SK-N-SH (cell line): ENCODE results near the gene KCNJ16. TPM values are rescaled to one million over a fixed set of nuclear protein-coding genes. Genes with fewer than 3 reads are reported as not detected.

Experiments
- CTCF ChIA-PET: fragments of 300-600, 350-600 bp; formaldehyde crosslinking; extraction: SDS; loops from one replicate; lab custom pipeline; 2021; lab: Yijun Ruan, JAX
- POLR2A ChIA-PET: fragments of 350-600 bp; sonication (Branson Sonifier 250); formaldehyde crosslinking; extraction: SDS; loops from one replicate; lab custom pipeline; 2020; ENCODE audit warnings: antibody characterized with exemption, inconsistent platforms; lab: Yijun Ruan, JAX
- DNase-seq: peaks from one replicate; pipeline ENCODE4 v3.0.0; 2012
- H2AFZ ChIP-seq: fragments of 200-600 bp; sonication (generic); 2 replicates; pipeline ENCODE4 v1.8.1; 2016; ENCODE audit warnings: antibody characterized with exemption, mild to moderate bottlenecking, low read depth
- H3F3A ChIP-seq: fragments of 200-600 bp; sonication (generic); replicated peaks from 2 replicates; pipeline ENCODE3; 2016; ENCODE audit warnings: antibody characterized with exemption, mild to moderate bottlenecking; ENCODE audit not compliant: insufficient read depth
- H3K27ac ChIP-seq, 2 experiments: fragments of 200-500 bp in 1 of 2; fragments of 200-600 bp in 1 of 2; sonication (Bioruptor generic) in 1 of 2; sonication (generic), shearing (Covaris generic) in 1 of 2; 2 replicates each; pipeline versions ENCODE4 v1.5.1 to v1.6.1; 2014 to 2016; ENCODE audit warnings: low read depth in 2 of 2, inconsistent platforms in 1 of 2, low read length in 1 of 2, mild to moderate bottlenecking in 1 of 2, mixed read lengths in 1 of 2
- H3K27me3 ChIP-seq: fragments of 200-600 bp; sonication (generic), shearing (Covaris generic); 2 replicates; pipeline ENCODE4 v1.6.1; 2016; ENCODE audit warnings: mixed run types; ENCODE audit not compliant: insufficient read depth
- H3K36me3 ChIP-seq, 2 experiments: fragments of 200-500 bp in 1 of 2; fragments of 200-600 bp in 1 of 2; sonication (Bioruptor generic) in 1 of 2; sonication (generic) in 1 of 2; replicated peaks in 1 of 2; 2 replicates each; pipeline versions ENCODE3 to v1.5.1; 2014 to 2016; ENCODE audit warnings: low read length in 1 of 2, mild to moderate bottlenecking in 1 of 2; ENCODE audit not compliant: insufficient read depth in 2 of 2, control insufficient read depth in 1 of 2
- H3K4me1 ChIP-seq, 2 experiments: fragments of 200-500 bp in 1 of 2; fragments of 200-600 bp in 1 of 2; sonication (Bioruptor generic) in 1 of 2; sonication (generic), shearing (Covaris generic) in 1 of 2; 2 replicates each; pipeline versions ENCODE4 v1.5.1 to v1.6.1; 2014 to 2016; ENCODE audit warnings: low read depth in 1 of 2, low read length in 1 of 2, mixed run types in 1 of 2; ENCODE audit not compliant: insufficient read depth in 2 of 2, control insufficient read depth in 1 of 2
- H3K4me2 ChIP-seq: fragments of 200-600 bp; sonication (generic), shearing (Covaris generic); 2 replicates; pipeline ENCODE4 v1.6.1; 2017; ENCODE audit warnings: mixed run types
- H3K4me3 ChIP-seq, 2 experiments: fragments of 200-500 bp in 1 of 2; fragments of 200-600 bp in 1 of 2; sonication (Bioruptor generic) in 1 of 2; sonication (generic), shearing (Covaris generic) in 1 of 2; 2 replicates each; pipeline versions ENCODE4 v1.5.1 to v1.8.1; 2014 to 2016; ENCODE audit warnings: low read depth in 2 of 2, inconsistent platforms in 1 of 2, low read length in 1 of 2, mild to moderate bottlenecking in 1 of 2, mixed read lengths in 1 of 2, moderate library complexity in 1 of 2
- H3K79me2 ChIP-seq: fragments of 200-600 bp; sonication (generic); 2 replicates; pipeline ENCODE4 v1.8.1; 2017; ENCODE audit warnings: mild to moderate bottlenecking; ENCODE audit not compliant: insufficient read depth
- H3K9ac ChIP-seq: fragments of 200-600 bp; sonication (generic); 2 replicates; pipeline ENCODE4 v1.6.1; 2017; ENCODE audit warnings: mixed run types
- H3K9me2 ChIP-seq: fragments of 200-600 bp; sonication (generic); 2 replicates; pipeline ENCODE4 v1.6.1; 2017; ENCODE audit warnings: mixed run types
- H3K9me3 ChIP-seq: fragments of 200-600 bp; sonication (generic); 2 replicates; pipeline ENCODE4 v1.6.1; 2017; ENCODE audit warnings: mixed run types, mild to moderate bottlenecking, moderate library complexity
- H4K20me1 ChIP-seq: fragments of 200-600 bp; sonication (generic); 2 replicates; pipeline ENCODE4 v1.6.1; 2017; ENCODE audit warnings: mild to moderate bottlenecking, mixed run types; ENCODE audit not compliant: insufficient read depth
- CTCF ChIP-seq: fragments of 200-600 bp; sonication (generic); IDR thresholded peaks from 2 replicates; pipeline ENCODE4 v1.6.1; 2017; ENCODE audit warnings: antibody characterized with exemption, mild to moderate bottlenecking, moderate library complexity
- ELF1 ChIP-seq: IDR thresholded peaks from 2 replicates; pipeline ENCODE4 v1.4.0; 2012
- EP300 ChIP-seq, 2 experiments: IDR thresholded peaks; 2 replicates each; pipeline versions ENCODE4 v1.4.0 to v1.6.1; 2012; ENCODE audit warnings: borderline replicate concordance in 1 of 2, low read depth in 1 of 2, low read length in 1 of 2
- FOXJ3 ChIP-seq: sonication (generic); formaldehyde crosslinking; IDR thresholded peaks from 2 replicates; pipeline ENCODE4 v1.5.1; 2020; ENCODE audit warnings: mild to moderate bottlenecking, missing genetic modification reagents
- GABPA ChIP-seq: IDR thresholded peaks from 2 replicates; pipeline ENCODE4 v1.4.0; 2012; ENCODE audit warnings: low read depth, mild to moderate bottlenecking
- GATA2 ChIP-seq: sonication (generic); formaldehyde crosslinking; IDR thresholded peaks from 2 replicates; pipeline ENCODE4 v1.5.0; 2020; ENCODE audit warnings: mild to moderate bottlenecking, missing genetic modification reagents
- MEF2A ChIP-seq: IDR thresholded peaks from 2 replicates; pipeline ENCODE4 v1.4.0; 2012; ENCODE audit warnings: low read depth, borderline replicate concordance
- NFIC ChIP-seq: IDR thresholded peaks from 2 replicates; pipeline ENCODE4 v1.4.0; 2012; ENCODE audit warnings: borderline replicate concordance
- PBX3 ChIP-seq: IDR thresholded peaks from 2 replicates; pipeline ENCODE4; 2012
- POLR2AphosphoS5 ChIP-seq: IDR thresholded peaks from 2 replicates; pipeline ENCODE4 v1.6.1; 2012; ENCODE audit warnings: low read depth, low read length
- RCOR1 ChIP-seq: fragments of 150-350 bp; IDR thresholded peaks from 2 replicates; pipeline ENCODE4 v1.6.1; 2017; ENCODE audit warnings: antibody characterized with exemption, low read length
- REST ChIP-seq: IDR thresholded peaks from 2 replicates; pipeline ENCODE4 v1.6.1; 2012; ENCODE audit warnings: mild to moderate bottlenecking, low read depth, low read length, moderate library complexity
- RFX5 ChIP-seq: IDR thresholded peaks from 2 replicates; pipeline ENCODE4 v1.6.1; 2012; ENCODE audit warnings: mild to moderate bottlenecking, improper control_type of control experiment, low read length
- RXRA ChIP-seq: IDR thresholded peaks from 2 replicates; pipeline ENCODE4 v1.4.0; 2012; ENCODE audit warnings: low read depth, mild to moderate bottlenecking, borderline replicate concordance
- SIN3A ChIP-seq: IDR thresholded peaks from 2 replicates; pipeline ENCODE4 v1.6.1; 2012; ENCODE audit warnings: low read depth, mild to moderate bottlenecking, low read length, moderate library complexity, borderline replicate concordance
- TAF1 ChIP-seq: IDR thresholded peaks from 2 replicates; pipeline ENCODE4 v1.6.1; 2012; ENCODE audit warnings: low read depth, mild to moderate bottlenecking, low read length, moderate library complexity, borderline replicate concordance
- TCF12 ChIP-seq: IDR thresholded peaks from 2 replicates; pipeline ENCODE4 v1.4.0; 2012
- TEAD4 ChIP-seq: IDR thresholded peaks from 2 replicates; pipeline ENCODE4 v1.4.0; 2012; ENCODE audit warnings: mild to moderate bottlenecking, borderline replicate concordance; ENCODE audit not compliant: insufficient read depth
- USF1 ChIP-seq: IDR thresholded peaks from 2 replicates; pipeline ENCODE4 v1.4.0; 2012; ENCODE audit warnings: low read depth, borderline replicate concordance
- YY1 ChIP-seq: IDR thresholded peaks from 2 replicates; pipeline ENCODE4 v1.4.0; 2012; ENCODE audit warnings: low read depth, mild to moderate bottlenecking
- WGBS: methylation state at CpG from one replicate; pipeline ENCODE4 v1.1.6; 2017; ENCODE audit warnings: low lambda C conversion rate; 5-methylcytosine and 5-hydroxymethylcytosine counted together
- polyA plus RNA-seq, 3 experiments: library from polyadenylated mRNA; depleted of rRNA; stranded (reverse); fragments of >200 nt; gene quantifications; 2 replicates each; pipeline ENCODE4 v1.2.3, GENCODE V29; 2012

The KCNJ16 gene
- polyA plus RNA-seq, 1 of the 3 experiments (the other 2 are of a cell fraction): not detected

- no peaks in the 10 kb centered on the region for H3F3A ChIP-seq
- H3K36me3 ChIP-seq: no peaks in the 10 kb centered on the region
- 67% methylated on average over 4 of the region's 4 CpGs for WGBS
- no peaks in the 10 kb centered on the region for H4K20me1 ChIP-seq
- H3K4me1 ChIP-seq: no peaks in the 10 kb centered on the region; a peak in 1 of 4 replicates
- no peak overlapping the region for H3K4me2 ChIP-seq
- H3K27me3 ChIP-seq: no peaks in the 10 kb centered on the region
- H3K79me2 ChIP-seq: no peaks in the 10 kb centered on the region
- CTCF ChIA-PET: interaction anchor here (1.2 to 2.1 kb wide), 2 partner anchors 85 to 452 kb away, joined by 3 to 5 read pairs; no protein-coding TSS in a partner anchor
- DNase-seq: no peak
- H3K9me3 ChIP-seq: no peaks in the 10 kb centered on the region
- no peak overlapping the region for H2AFZ ChIP-seq
- H3K4me3 ChIP-seq: no peak overlapping the region
- no peak overlapping the region for H3K27ac ChIP-seq
- H3K9ac ChIP-seq: no peak overlapping the region
- POLR2A ChIA-PET: no interaction called here
- TF ChIP-seq NFIC: no peak
- no peak for TF ChIP-seq TAF1
- no peak for TF ChIP-seq POLR2AphosphoS5
- TF ChIP-seq MEF2A: no peak
- TF ChIP-seq TCF12: no peak
- no peak for TF ChIP-seq GATA2 (CRISPR knock-in tag)
- TF ChIP-seq RCOR1: no peak
- TF ChIP-seq RXRA: no peak
- TF ChIP-seq ELF1: no peak
- no peak for TF ChIP-seq RFX5
- no peaks in the 10 kb centered on the region for H3K9me2 ChIP-seq
These were observed 16.0 kb upstream of the KCNJ16 start for GRCh38 chr17:70059071-70059470.

GRCh38 chr17:70059649-70060048, 15.4 kb upstream of the KCNJ16 start:
- ChIA-PET CTCF (interaction anchor here (1.2 kb wide), 1 partner anchor 85 kb away, joined by 3 read pairs; no protein-coding TSS in a partner anchor), POLR2A (no interaction called here)
- 89% methylated on average over 4 of the region's 4 CpGs for WGBS
- TF ChIP-seq NFIC: no peak
- TF ChIP-seq USF1: no peak
- no peak for TF ChIP-seq POLR2AphosphoS5
- no peak for TF ChIP-seq CTCF
- no peak for TF ChIP-seq EP300 (IDR thresholded peaks at IDR 0.05; ENCODE audit: borderline replicate concordance in 1 of 2, low read depth in 1 of 2, low read length in 1 of 2)
- no peak for TF ChIP-seq YY1
- TF ChIP-seq PBX3: no peak
- TF ChIP-seq SIN3A: no peak
- no peak for TF ChIP-seq FOXJ3
- TF ChIP-seq REST: no peak
- TF ChIP-seq TEAD4: no peak
- TF ChIP-seq MEF2A: no peak
- TF ChIP-seq GABPA: no peak

More at GRCh38 chr17:70059649-70060048, 15.4 kb upstream of the KCNJ16 start:
- H3K4me3 ChIP-seq: no peak overlapping the region
- H3K9me2 ChIP-seq: no peaks in the 10 kb centered on the region
- H3K79me2 ChIP-seq: no peaks in the 10 kb centered on the region
- H3K27me3 ChIP-seq: no peaks in the 10 kb centered on the region
- H3K9ac ChIP-seq: no peak overlapping the region
- no peaks in the 10 kb centered on the region for H3F3A ChIP-seq
- H4K20me1 ChIP-seq: no peaks in the 10 kb centered on the region
- no peak overlapping the region for H3K27ac ChIP-seq
- H3K4me1 ChIP-seq: no peaks in the 10 kb centered on the region
- H3K4me2 ChIP-seq: no peak overlapping the region
- H3K9me3 ChIP-seq: no peaks in the 10 kb centered on the region
- H3K36me3 ChIP-seq: no peaks in the 10 kb centered on the region
- no peak overlapping the region for H2AFZ ChIP-seq
- no peak for DNase-seq
